ENCODE results near the gene SRA1.
"Not testable (repeated sequence)": the region's sequence is repeated elsewhere in the genome, so short reads cannot be mapped to it uniquely, and the experiment has no call there.

SRA1 gene

DNA sequence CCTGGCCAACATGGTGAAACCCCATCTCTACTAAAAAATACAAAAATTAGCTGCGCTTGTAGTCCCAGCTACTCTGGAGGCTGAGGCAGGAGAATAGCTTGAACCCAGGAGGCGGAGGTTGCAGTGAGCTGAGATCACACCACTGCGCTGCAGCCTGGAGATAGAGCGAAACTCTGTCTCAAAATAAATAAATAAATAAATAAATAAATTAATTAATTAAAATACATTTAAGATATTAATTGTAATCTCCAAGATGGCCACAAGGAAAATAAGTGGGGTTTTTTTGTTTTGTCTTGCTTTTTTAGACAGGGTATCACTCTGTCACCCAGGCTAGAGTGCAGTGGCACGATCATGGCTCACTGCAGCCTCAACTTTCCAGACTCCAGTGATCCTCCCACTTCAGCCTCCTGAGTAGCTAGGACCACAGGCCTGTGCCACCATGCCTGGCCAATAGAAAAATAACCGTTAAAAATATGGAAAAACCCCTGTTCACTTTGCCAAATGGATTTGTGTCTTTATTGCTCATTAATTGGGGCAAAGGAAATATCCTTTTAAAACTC is 22.0 kb upstream of the SRA1 start:
- H3K4ac ChIP-seq (ENCODE audit: low read depth in 1 of 2, low read length in 2 of 2); H3K14ac ChIP-seq (ENCODE audit: low read length in 2 of 2); H3K79me1 ChIP-seq (replicated peaks; ENCODE audit: low read length, poor library complexity, severe bottlenecking); H4K91ac ChIP-seq (ENCODE audit: low read length); H2BK5ac ChIP-seq (ENCODE audit: low read depth, low read length, poor library complexity, severe bottlenecking); H3K27ac ChIP-seq (ENCODE audit: low read length, poor library complexity, severe bottlenecking); H3K9ac ChIP-seq (ENCODE audit: low read length); H4K8ac ChIP-seq (ENCODE audit: low read length); H3K23ac ChIP-seq (ENCODE audit: low read length in 2 of 2); DNase-seq; H3K18ac ChIP-seq (ENCODE audit: low read depth in 1 of 2, low read length in 2 of 2); H3K4me1 ChIP-seq (ENCODE audit: control insufficient read depth, insufficient read depth, low read depth, low read length); H3K4me3 ChIP-seq (ENCODE audit: insufficient read depth in 1 of 2, low read depth in 1 of 2, low read length in 2 of 2); H3K36me3 ChIP-seq (ENCODE audit: control insufficient read depth in 1 of 2, insufficient read depth in 2 of 2, low read depth in 1 of 2, low read length in 2 of 2); H2BK15ac ChIP-seq (ENCODE audit: low read depth, poor library complexity, severe bottlenecking); H3K9me3 ChIP-seq (ENCODE audit: control insufficient read depth, low read length); H3K4me2 ChIP-seq (ENCODE audit: low read length, poor library complexity, severe bottlenecking); H2AFZ ChIP-seq (ENCODE audit: low read depth, low read length); H2BK12ac ChIP-seq (ENCODE audit: low read length in 2 of 2); H3K27me3 ChIP-seq (ENCODE audit: control insufficient read depth in 1 of 2, insufficient read depth in 1 of 2, low read length in 2 of 2); H2AK5ac ChIP-seq (ENCODE audit: low read length, severe bottlenecking); H2BK120ac ChIP-seq (ENCODE audit: low read depth, low read length): not testable (repeated sequence)
- WGBS: 94% methylated on average over 2 of the region's 6 CpGs

DNA sequence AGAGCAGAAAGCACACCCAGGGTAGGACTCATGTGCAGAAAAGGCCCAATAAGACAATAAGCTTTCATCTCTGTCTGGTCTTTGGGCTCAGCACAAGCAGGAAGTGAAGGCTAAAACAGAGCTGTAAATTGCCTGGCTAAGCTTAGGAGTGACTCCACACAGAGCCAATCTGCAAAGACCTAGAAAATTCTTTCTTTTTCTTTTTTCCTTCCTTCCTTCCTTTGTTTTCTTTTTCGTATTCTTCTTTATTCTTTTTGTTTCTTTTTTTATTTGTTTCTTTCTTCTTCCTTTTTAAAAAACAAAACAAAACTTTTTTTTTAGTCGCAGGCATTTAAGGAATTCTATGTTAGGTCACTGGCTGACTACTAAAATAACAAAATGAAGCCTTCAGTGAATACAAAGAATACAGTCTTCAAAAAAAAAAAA is 19.5 kb upstream of the SRA1 start:
- Histone ChIP-seq H3K4me3 (ENCODE audit: insufficient read depth in 1 of 2, low read depth in 1 of 2, low read length in 2 of 2) (no peak overlapping the region), H2BK120ac (ENCODE audit: low read depth, low read length) (no peak overlapping the region), H3K27me3 (ENCODE audit: control insufficient read depth in 1 of 2, insufficient read depth in 1 of 2, low read length in 2 of 2) (no peaks in the 10 kb centered on the region), H2AFZ (ENCODE audit: low read depth, low read length) (no peak overlapping the region), H3K4me1 (ENCODE audit: control insufficient read depth, insufficient read depth, low read depth, low read length) (peaks cover 2% of the 10 kb centered on the region), H2BK5ac (ENCODE audit: low read depth, low read length, poor library complexity, severe bottlenecking) (peak overlapping the region; percentile 25), H3K4ac (ENCODE audit: low read depth in 1 of 2, low read length in 2 of 2) (no peak overlapping the region), H3K27ac (ENCODE audit: low read length, poor library complexity, severe bottlenecking) (peak overlapping the region; percentile 68), H2BK12ac (ENCODE audit: low read length in 2 of 2) (no peak overlapping the region), H2BK15ac (ENCODE audit: low read depth, poor library complexity, severe bottlenecking) (no peak overlapping the region), H3K4me2 (ENCODE audit: low read length, poor library complexity, severe bottlenecking) (no peak overlapping the region), H3K23ac (ENCODE audit: low read length in 2 of 2) (no peak overlapping the region), H3K14ac (ENCODE audit: low read length in 2 of 2) (no peak overlapping the region), H4K8ac (ENCODE audit: low read length) (peak overlapping the region; percentile 84), H3K9me3 (ENCODE audit: control insufficient read depth, low read length) (no peaks in the 10 kb centered on the region), H3K18ac (ENCODE audit: low read depth in 1 of 2, low read length in 2 of 2) (peak overlapping the region in 1 of 2 experiments; percentile 70), H2AK5ac (ENCODE audit: low read length, severe bottlenecking) (peak overlapping the region; percentile 45), H4K91ac (ENCODE audit: low read length) (no peak overlapping the region), H3K36me3 (ENCODE audit: control insufficient read depth in 1 of 2, insufficient read depth in 2 of 2, low read depth in 1 of 2, low read length in 2 of 2) (no peaks in the 10 kb centered on the region), H3K9ac (ENCODE audit: low read length) (no peak overlapping the region), H3K79me1 (replicated peaks; ENCODE audit: low read length, poor library complexity, severe bottlenecking) (no peaks in the 10 kb centered on the region)
- DNase-seq: no peak
- WGBS: no CpG with 5 or more reads among the region's 2 CpGs

DNA sequence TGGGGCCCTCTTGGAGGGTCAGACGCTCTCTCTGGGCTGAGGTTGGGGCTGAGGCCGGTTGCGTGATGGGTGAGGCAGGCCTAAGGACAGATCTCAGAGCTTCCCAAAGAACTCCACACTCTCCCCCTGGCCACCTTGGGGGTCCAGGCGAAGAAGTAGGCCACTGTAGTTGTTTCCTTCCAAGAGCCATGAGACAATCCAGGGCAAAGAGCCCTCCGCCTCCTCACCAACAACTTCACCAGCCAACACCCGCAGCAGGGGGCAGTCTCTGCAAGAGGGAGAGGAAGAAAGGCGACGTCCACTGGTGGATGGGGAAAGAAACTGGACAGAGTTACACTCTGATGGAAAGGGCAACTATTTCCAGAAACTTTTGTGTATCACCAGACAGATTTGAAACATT is 18.0 kb upstream of the SRA1 start:
- Histone ChIP-seq H3K79me1 (replicated peaks; ENCODE audit: low read length, poor library complexity, severe bottlenecking) (no peaks in the 10 kb centered on the region), H3K4ac (ENCODE audit: low read depth in 1 of 2, low read length in 2 of 2) (no peak overlapping the region), H3K9ac (ENCODE audit: low read length) (peak overlapping the region; percentile 14), H3K36me3 (ENCODE audit: control insufficient read depth in 1 of 2, insufficient read depth in 2 of 2, low read depth in 1 of 2, low read length in 2 of 2) (peaks cover 3 to 8% of the 10 kb centered on the region in 2 experiments), H2BK12ac (ENCODE audit: low read length in 2 of 2) (no peak overlapping the region), H4K8ac (ENCODE audit: low read length) (no peak overlapping the region), H3K4me2 (ENCODE audit: low read length, poor library complexity, severe bottlenecking) (no peak overlapping the region), H2AK5ac (ENCODE audit: low read length, severe bottlenecking) (no peak overlapping the region), H3K18ac (ENCODE audit: low read depth in 1 of 2, low read length in 2 of 2) (no peak overlapping the region), H2BK120ac (ENCODE audit: low read depth, low read length) (no peak overlapping the region), H3K4me3 (ENCODE audit: insufficient read depth in 1 of 2, low read depth in 1 of 2, low read length in 2 of 2) (no peak overlapping the region), H3K23ac (ENCODE audit: low read length in 2 of 2) (no peak overlapping the region), H3K4me1 (ENCODE audit: control insufficient read depth, insufficient read depth, low read depth, low read length) (peaks cover 2% of the 10 kb centered on the region), H3K9me3 (ENCODE audit: control insufficient read depth, low read length) (no peaks in the 10 kb centered on the region), H3K27ac (ENCODE audit: low read length, poor library complexity, severe bottlenecking) (no peak overlapping the region), H3K14ac (ENCODE audit: low read length in 2 of 2) (no peak overlapping the region), H2BK5ac (ENCODE audit: low read depth, low read length, poor library complexity, severe bottlenecking) (no peak overlapping the region), H3K27me3 (ENCODE audit: control insufficient read depth in 1 of 2, insufficient read depth in 1 of 2, low read length in 2 of 2) (no peaks in the 10 kb centered on the region), H2AFZ (ENCODE audit: low read depth, low read length) (no peak overlapping the region), H2BK15ac (ENCODE audit: low read depth, poor library complexity, severe bottlenecking) (no peak overlapping the region), H4K91ac (ENCODE audit: low read length) (no peak overlapping the region)
- no peak for DNase-seq
- 93% methylated on average over 3 of the region's 8 CpGs for WGBS

DNA sequence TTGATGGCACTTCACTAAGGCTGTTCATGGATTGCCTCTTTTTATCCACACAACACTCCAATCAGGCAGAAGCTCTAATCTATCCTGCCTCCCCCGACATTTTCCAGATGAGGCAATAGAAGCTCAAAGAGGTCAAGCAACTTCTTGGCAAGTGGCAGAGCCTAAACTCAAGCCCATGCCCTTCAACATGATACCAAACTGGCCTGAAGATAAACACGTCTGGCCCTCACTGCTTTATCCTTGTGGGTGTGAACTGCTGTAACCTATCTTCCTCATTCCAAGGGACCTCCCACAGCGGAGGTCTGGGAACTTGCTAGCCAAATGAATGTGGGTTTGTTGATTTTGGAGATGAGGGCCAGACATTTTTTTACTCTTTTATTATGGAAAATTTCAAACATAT is 16.9 kb upstream of the SRA1 start:
- H3K4me2 ChIP-seq (ENCODE audit: low read length, poor library complexity, severe bottlenecking): no peak overlapping the region
- no peak overlapping the region for H3K23ac ChIP-seq (ENCODE audit: low read length in 2 of 2)
- no peak overlapping the region for H2AFZ ChIP-seq (ENCODE audit: low read depth, low read length)
- H3K27ac ChIP-seq (ENCODE audit: low read length, poor library complexity, severe bottlenecking): peak overlapping the region; percentile 29
- no peak overlapping the region for H3K18ac ChIP-seq (ENCODE audit: low read depth in 1 of 2, low read length in 2 of 2)
- 58% methylated on average over 2 of the region's 3 CpGs for WGBS
- H3K9ac ChIP-seq (ENCODE audit: low read length): no peak overlapping the region
- peaks cover 3% of the 10 kb centered on the region for H3K79me1 ChIP-seq (replicated peaks; ENCODE audit: low read length, poor library complexity, severe bottlenecking)
- no peak overlapping the region for H3K4me3 ChIP-seq (ENCODE audit: insufficient read depth in 1 of 2, low read depth in 1 of 2, low read length in 2 of 2)
- no peak overlapping the region for H3K14ac ChIP-seq (ENCODE audit: low read length in 2 of 2)
- no peaks in the 10 kb centered on the region for H3K9me3 ChIP-seq (ENCODE audit: control insufficient read depth, low read length)
- no peak overlapping the region for H2AK5ac ChIP-seq (ENCODE audit: low read length, severe bottlenecking)
- peaks cover 2% of the 10 kb centered on the region for H3K4me1 ChIP-seq (ENCODE audit: control insufficient read depth, insufficient read depth, low read depth, low read length)
- H3K27me3 ChIP-seq (ENCODE audit: control insufficient read depth in 1 of 2, insufficient read depth in 1 of 2, low read length in 2 of 2): no peaks in the 10 kb centered on the region
- no peak overlapping the region for H3K4ac ChIP-seq (ENCODE audit: low read depth in 1 of 2, low read length in 2 of 2)
- DNase-seq: no peak
- H2BK5ac ChIP-seq (ENCODE audit: low read depth, low read length, poor library complexity, severe bottlenecking): no peak overlapping the region
- H2BK12ac ChIP-seq (ENCODE audit: low read length in 2 of 2): no peak overlapping the region
- peaks cover 8 to 12% of the 10 kb centered on the region in 2 experiments for H3K36me3 ChIP-seq (ENCODE audit: control insufficient read depth in 1 of 2, insufficient read depth in 2 of 2, low read depth in 1 of 2, low read length in 2 of 2)
- no peak overlapping the region for H2BK120ac ChIP-seq (ENCODE audit: low read depth, low read length)
- no peak overlapping the region for H2BK15ac ChIP-seq (ENCODE audit: low read depth, poor library complexity, severe bottlenecking)
- no peak overlapping the region for H4K8ac ChIP-seq (ENCODE audit: low read length)
- no peak overlapping the region for H4K91ac ChIP-seq (ENCODE audit: low read length)
